Measurements from ENCODE around the gene PHC1. TPM values are rescaled to one million over a fixed set of nuclear protein-coding genes. Genes with fewer than 3 reads are reported as not detected.

PHC1 gene
- total RNA-seq, 4 donors from 2014 or later = 4.6 to 14.9 (median 11.0) TPM

GRCh38 chr12:8876887-8877286 is 37.4 kb upstream of the PHC1 start:
- 35 to 50% methylated on average over 4 of the region's 4 CpGs for WGBS, 2 donors

GRCh38 chr12:8886502-8887284 is 27.6 kb upstream of the PHC1 start:
- WGBS, 2 donors = 88 to 89% methylated on average over 6 of the region's 6 CpGs

More at GRCh38 chr12:8876887-8877286, 37.4 kb upstream of the PHC1 start:
- peak in 1 of 2 donors; percentile 17 for DNase-seq (ENCODE audit: low spot score in 2 of 2)
- H3K4me3 ChIP-seq (ENCODE audit: low read depth, poor library complexity, severe bottlenecking) = no peak overlapping the region
- intact Hi-C loops (cut with DNase I; ENCODE audit: low total_unique reads) = loop anchor here (10.0 kb wide), 1 partner anchor 302 kb away; no protein-coding TSS in a partner anchor
- TF ChIP-seq CTCF (IDR thresholded peaks at IDR 0.05) (no peak), POLR2A (IDR thresholded peaks at IDR 0.05) (no peak)

GRCh38 chr12:8887285-8887715 is 27.0 kb upstream of the PHC1 start:
- TF ChIP-seq CTCF (IDR thresholded peaks at IDR 0.05) (no peak), POLR2A (IDR thresholded peaks at IDR 0.05) (no peak)
- WGBS, 2 donors = 85 to 90% methylated on average over 4 of the region's 4 CpGs
- DNase-seq (ENCODE audit: low spot score in 2 of 2) = no peak
- no peak overlapping the region for H3K4me3 ChIP-seq (ENCODE audit: low read depth, poor library complexity, severe bottlenecking)
- intact Hi-C loops (cut with DNase I; ENCODE audit: low total_unique reads) = no loop called here

More at GRCh38 chr12:8886502-8887284, 27.6 kb upstream of the PHC1 start:
- no peak for DNase-seq (ENCODE audit: low spot score in 2 of 2)
- intact Hi-C loops (cut with DNase I; ENCODE audit: low total_unique reads) = no loop called here
- no peak overlapping the region for H3K4me3 ChIP-seq (ENCODE audit: low read depth, poor library complexity, severe bottlenecking)
- TF ChIP-seq CTCF (IDR thresholded peaks at IDR 0.05) (no peak), POLR2A (IDR thresholded peaks at IDR 0.05) (no peak)

- no peak for TF ChIP-seq POLR2A (IDR thresholded peaks at IDR 0.05)
- TF ChIP-seq CTCF (IDR thresholded peaks at IDR 0.05) = peak in 1 of 3 donors; percentile 70
- peak; percentile 30 to 88 for DNase-seq (ENCODE audit: low spot score in 2 of 2)
- WGBS, 2 donors = 31% methylated on average over 14 of the region's 14 CpGs
- intact Hi-C loops (cut with DNase I; ENCODE audit: low total_unique reads) = loop anchor here (10.0 kb wide), 1 partner anchor 206 kb away; no protein-coding TSS in a partner anchor
- H3K4me3 ChIP-seq (ENCODE audit: low read depth, poor library complexity, severe bottlenecking) = no peak overlapping the region
Measured at GRCh38 chr12:8890313-8891085, 23.8 kb upstream of the PHC1 start.

GRCh38 chr12:8891976-8892375 is 22.3 kb upstream of the PHC1 start:
- TF ChIP-seq POLR2A (IDR thresholded peaks at IDR 0.05) (no peak), CTCF (IDR thresholded peaks at IDR 0.05) (no peak)
- no peak for DNase-seq (ENCODE audit: low spot score in 2 of 2)
- WGBS, 2 donors = 98 to 100% methylated on average over 3 of the region's 3 CpGs
- intact Hi-C loops (cut with DNase I; ENCODE audit: low total_unique reads) = loop anchor here (10.0 kb wide), 1 partner anchor 207 kb away; no protein-coding TSS in a partner anchor
- H3K4me3 ChIP-seq (ENCODE audit: low read depth, poor library complexity, severe bottlenecking) = no peak overlapping the region

Measured in lower leg skin (tissue), 4 donors.